Panc1 (cell line): ENCODE measurements around the gene ARID2.

Experiments
- POLR2AphosphoS5 ChIP-seq: IDR thresholded peaks from 2 replicates; pipeline ENCODE4 v1.6.1; 2012; ENCODE audit warnings: mild to moderate bottlenecking, low read depth, low read length, moderate library complexity
- SIN3A ChIP-seq: IDR thresholded peaks from 2 replicates; pipeline ENCODE4 v1.6.1; 2012; ENCODE audit warnings: low read depth, mild to moderate bottlenecking, low read length, moderate library complexity, borderline replicate concordance; ENCODE audit not compliant: insufficient read depth
- TCF7L2 ChIP-seq: IDR thresholded peaks from 2 replicates; pipeline ENCODE4 v1.6.1; 2011; ENCODE audit warnings: mild to moderate bottlenecking, low read depth, low read length, inconsistent platforms
- TF ChIP-seq, protein P1 (sequence below): fragments of 450-650 bp; IDR thresholded peaks from 2 replicates; pipeline ENCODE4 v1.5.1; 2017; ENCODE audit warnings: mild to moderate bottlenecking

DNA sequence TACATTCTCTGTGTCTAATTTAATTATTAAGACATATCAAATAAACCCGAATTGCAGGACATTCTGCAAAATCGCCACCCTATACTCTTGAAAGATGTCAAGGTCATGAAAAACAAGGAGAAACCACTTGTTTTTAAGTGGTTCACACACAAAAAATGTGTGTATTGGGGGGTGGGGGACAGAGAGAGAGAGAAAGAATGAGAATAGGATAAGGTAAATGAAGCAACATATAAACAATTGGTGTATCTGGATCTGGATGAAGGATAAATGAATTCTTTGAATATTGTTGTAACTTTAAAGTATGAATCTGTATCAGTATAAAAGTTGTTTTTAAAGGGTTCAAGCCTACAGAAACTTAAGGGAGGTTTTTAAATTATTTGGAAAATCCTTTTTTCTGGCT is 72.1 kb downstream of the ARID2 start:
- TF ChIP-seq, protein P1, sequence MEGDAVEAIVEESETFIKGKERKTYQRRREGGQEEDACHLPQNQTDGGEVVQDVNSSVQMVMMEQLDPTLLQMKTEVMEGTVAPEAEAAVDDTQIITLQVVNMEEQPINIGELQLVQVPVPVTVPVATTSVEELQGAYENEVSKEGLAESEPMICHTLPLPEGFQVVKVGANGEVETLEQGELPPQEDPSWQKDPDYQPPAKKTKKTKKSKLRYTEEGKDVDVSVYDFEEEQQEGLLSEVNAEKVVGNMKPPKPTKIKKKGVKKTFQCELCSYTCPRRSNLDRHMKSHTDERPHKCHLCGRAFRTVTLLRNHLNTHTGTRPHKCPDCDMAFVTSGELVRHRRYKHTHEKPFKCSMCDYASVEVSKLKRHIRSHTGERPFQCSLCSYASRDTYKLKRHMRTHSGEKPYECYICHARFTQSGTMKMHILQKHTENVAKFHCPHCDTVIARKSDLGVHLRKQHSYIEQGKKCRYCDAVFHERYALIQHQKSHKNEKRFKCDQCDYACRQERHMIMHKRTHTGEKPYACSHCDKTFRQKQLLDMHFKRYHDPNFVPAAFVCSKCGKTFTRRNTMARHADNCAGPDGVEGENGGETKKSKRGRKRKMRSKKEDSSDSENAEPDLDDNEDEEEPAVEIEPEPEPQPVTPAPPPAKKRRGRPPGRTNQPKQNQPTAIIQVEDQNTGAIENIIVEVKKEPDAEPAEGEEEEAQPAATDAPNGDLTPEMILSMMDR: no peak
- TF ChIP-seq POLR2AphosphoS5 (no peak), SIN3A (no peak), TCF7L2 (no peak)
